H9 (cell line): Measurements from ENCODE around the gene SLC22A2. TPM values are rescaled to one million over a fixed set of nuclear protein-coding genes. Genes with fewer than 3 reads are reported as not detected.

ENCODE experiments used
- DNase-seq: peaks from one replicate; pipeline ENCODE4 v3.0.0-alpha.2; 2017
- H2AFZ ChIP-seq: one replicate; pipeline ENCODE4 v1.6.1; 2013; ENCODE audit warnings: mild to moderate bottlenecking, low read length, control low read depth, moderate library complexity
- H2AK5ac ChIP-seq: 2 replicates; pipeline ENCODE4 v1.6.1; 2013; ENCODE audit warnings: low read length, control low read depth, mixed read lengths; ENCODE audit not compliant: insufficient read length
- H2BK120ac ChIP-seq: one replicate; pipeline ENCODE4 v1.6.1; 2013; ENCODE audit warnings: low read depth, mild to moderate bottlenecking, low read length, control low read depth, inconsistent platforms; ENCODE audit not compliant: poor library complexity, severe bottlenecking
- H2BK12ac ChIP-seq: 2 replicates; pipeline ENCODE4 v1.6.1; 2013; ENCODE audit warnings: low read length, control low read depth, mixed read lengths, low read depth; ENCODE audit not compliant: insufficient read length
- H2BK15ac ChIP-seq: 2 replicates; pipeline ENCODE4 v1.6.1; 2013; ENCODE audit warnings: low read depth, low read length, control low read depth
- H2BK20ac ChIP-seq: one replicate; pipeline ENCODE4 v1.6.1; 2013; ENCODE audit warnings: low read depth, mild to moderate bottlenecking, low read length, control low read depth, inconsistent platforms; ENCODE audit not compliant: poor library complexity, severe bottlenecking
- H2BK5ac ChIP-seq: 2 replicates; pipeline ENCODE4 v1.6.1; 2013; ENCODE audit warnings: low read length, control low read depth, mixed read lengths; ENCODE audit not compliant: insufficient read length
- H3K14ac ChIP-seq: 2 replicates; pipeline ENCODE4 v1.6.1; 2013; ENCODE audit warnings: low read length, control low read depth; ENCODE audit not compliant: insufficient read depth
- H3K18ac ChIP-seq: 2 replicates; pipeline ENCODE4 v1.6.1; 2013; ENCODE audit warnings: low read depth, mild to moderate bottlenecking, mixed read lengths, low read length, control low read depth; ENCODE audit not compliant: insufficient read length
- H3K23ac ChIP-seq: 2 replicates; pipeline ENCODE4 v1.6.1; 2013; ENCODE audit warnings: low read length, control low read depth, mixed read lengths, low read depth; ENCODE audit not compliant: insufficient read length
- H3K23me2 ChIP-seq: 2 replicates; pipeline ENCODE4 v1.6.1; 2013; ENCODE audit warnings: low read depth, mild to moderate bottlenecking, mixed read lengths, low read length, control low read depth; ENCODE audit not compliant: insufficient read length, poor library complexity, severe bottlenecking
- H3K27ac ChIP-seq: 2 replicates; pipeline ENCODE4 v1.5.1; 2013; ENCODE audit warnings: low read length, control low read depth, mixed read lengths, low read depth; ENCODE audit not compliant: insufficient read length
- H3K27me3 ChIP-seq: 2 replicates; pipeline ENCODE4 v1.6.1; 2013; ENCODE audit warnings: low read length, control low read depth, inconsistent platforms; ENCODE audit not compliant: insufficient read depth
- H3K4ac ChIP-seq: 2 replicates; pipeline ENCODE4 v1.6.1; 2013; ENCODE audit warnings: low read depth, mild to moderate bottlenecking, control low read depth, inconsistent platforms, low read length, moderate library complexity
- H3K4me1 ChIP-seq: 2 replicates; pipeline ENCODE4 v1.6.1; 2013; ENCODE audit warnings: low read length, control low read depth, inconsistent platforms; ENCODE audit not compliant: insufficient read depth
- H3K4me2 ChIP-seq: 2 replicates; pipeline ENCODE4 v1.6.1; 2013; ENCODE audit warnings: low read length, control low read depth, mixed read lengths; ENCODE audit not compliant: insufficient read length, insufficient read depth
- H3K56ac ChIP-seq: 2 replicates; pipeline ENCODE4 v1.6.1; 2013; ENCODE audit warnings: low read depth, mild to moderate bottlenecking, mixed read lengths, low read length, control low read depth; ENCODE audit not compliant: insufficient read length
- H3K79me1 ChIP-seq: 2 replicates; pipeline ENCODE4 v1.6.1; 2013; ENCODE audit warnings: low read depth, mild to moderate bottlenecking, moderate library complexity, low read length, control low read depth, inconsistent platforms; ENCODE audit not compliant: insufficient read depth, poor library complexity, severe bottlenecking
- H3K79me2 ChIP-seq: 2 replicates; pipeline ENCODE4 v1.6.1; 2013; ENCODE audit warnings: low read length, control low read depth, inconsistent platforms; ENCODE audit not compliant: insufficient read depth
- H3K9ac ChIP-seq: 2 replicates; pipeline ENCODE4 v1.6.1; 2013; ENCODE audit warnings: low read length, control low read depth, mixed read lengths; ENCODE audit not compliant: insufficient read length; ENCODE audit errors: extremely low read depth
- H3K9me3 ChIP-seq: one replicate; pipeline ENCODE4 v1.6.1; 2013; ENCODE audit warnings: low read depth, low read length, inconsistent platforms; ENCODE audit not compliant: control insufficient read depth
- H3T11ph ChIP-seq: one replicate; pipeline ENCODE4 v1.6.1; 2013; ENCODE audit warnings: mild to moderate bottlenecking, low read length, control low read depth, inconsistent platforms
- H4K20me1 ChIP-seq: one replicate; pipeline ENCODE4 v1.6.1; 2013; ENCODE audit not compliant: control insufficient read depth, insufficient read length, insufficient read depth
- H4K5ac ChIP-seq: 2 replicates; pipeline ENCODE4 v1.6.1; 2013; ENCODE audit warnings: low read depth, mild to moderate bottlenecking, mixed read lengths, low read length, control low read depth; ENCODE audit not compliant: insufficient read length
- H4K8ac ChIP-seq: replicated peaks from 2 replicates; pipeline ENCODE4 v1.6.1; 2013; ENCODE audit warnings: low read length, control low read depth, mixed read lengths, low read depth; ENCODE audit not compliant: insufficient read length
- H4K91ac ChIP-seq: 2 replicates; pipeline ENCODE4 v1.6.1; 2013; ENCODE audit warnings: low read depth, mild to moderate bottlenecking, moderate library complexity, mixed read lengths, low read length, control low read depth; ENCODE audit not compliant: insufficient read length
- H3K27ac Mint-ChIP-seq, 3 experiments: 2 replicates in 2 of 3; 3 replicates in 1 of 3; pipeline ENCODE4 v1.8.0; 2020 to 2021; ENCODE audit warnings: mixed read lengths in 3 of 3, mild to moderate bottlenecking in 1 of 3, moderate library complexity in 1 of 3
- H3K27me3 Mint-ChIP-seq: 2 replicates; pipeline ENCODE4 v1.8.0; 2021; ENCODE audit warnings: low read depth, mild to moderate bottlenecking, moderate library complexity, mixed read lengths
- H3K36me3 Mint-ChIP-seq, 3 experiments: 2 replicates in 2 of 3; 3 replicates in 1 of 3; pipeline ENCODE4 v1.8.0; 2020 to 2021; ENCODE audit warnings: low read depth in 3 of 3, mixed read lengths in 3 of 3; ENCODE audit not compliant: insufficient read depth in 1 of 3
- H3K4me1 Mint-ChIP-seq, 2 experiments: 2 replicates each; pipeline ENCODE4 v1.8.0; 2020; ENCODE audit warnings: mixed read lengths in 2 of 2
- H3K4me3 Mint-ChIP-seq, 2 experiments: 2 replicates in 1 of 2; 3 replicates in 1 of 2; pipeline ENCODE4 v1.8.0; 2020 to 2021; ENCODE audit warnings: mild to moderate bottlenecking in 2 of 2, mixed read lengths in 2 of 2, moderate library complexity in 1 of 2
- H3K9me3 Mint-ChIP-seq, 2 experiments: 2 replicates in 1 of 2; 3 replicates in 1 of 2; pipeline ENCODE4 v1.8.0; 2020; ENCODE audit warnings: mild to moderate bottlenecking in 2 of 2, mixed read lengths in 2 of 2, moderate library complexity in 1 of 2
- WGBS: extraction: QIAGEN DNeasy Blood & Tissue Kit; methylation state at CpG from one replicate; pipeline ENCODE4 v1.1.7; 2013; ENCODE audit warnings: missing lambda C conversion rate, low lambda C conversion rate, mixed read lengths; ENCODE audit not compliant: insufficient read length; ENCODE audit errors: extremely low coverage; 5-methylcytosine and 5-hydroxymethylcytosine counted together
- total RNA-seq: library from RNA; stranded (reverse); gene quantifications from 2 replicates; pipeline ENCODE4 v1.2.1, GENCODE V29; 2021
- TF ChIP-seq, protein P1 (sequence below): fragments of 200-600 bp; sonication (generic); conservative IDR thresholded peaks from 3 replicates; pipeline ENCODE4 v1.8.0; 2021; ENCODE audit warnings: antibody characterized with exemption, mild to moderate bottlenecking

Gene SLC22A2
- total RNA-seq, 1 experiment from 2014 or later: 1.0 TPM

DNA sequence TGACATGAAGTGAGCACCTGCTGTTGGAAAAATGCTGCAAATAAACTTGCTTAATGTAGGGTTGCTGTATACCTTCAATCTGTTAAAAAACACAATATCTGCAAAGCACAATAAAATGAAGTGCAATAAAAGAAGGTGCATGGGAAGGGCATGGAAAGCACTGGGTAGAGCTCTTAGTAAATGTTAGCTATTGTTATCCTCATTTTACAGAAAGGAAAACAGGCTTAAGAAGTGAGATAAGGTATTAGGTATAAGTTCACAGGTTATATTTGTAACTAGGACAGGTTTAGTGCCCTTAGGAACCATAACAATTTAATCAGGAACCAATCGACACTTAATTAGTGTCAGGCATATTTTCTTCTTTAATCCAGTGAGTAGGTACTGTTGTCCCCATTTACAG lies 36.7 kb downstream of the SLC22A2 start:
- H3K9me3 ChIP-seq: no peaks in the 10 kb centered on the region
- no peaks in the 10 kb centered on the region for H4K20me1 ChIP-seq
- peaks cover 7% of the 10 kb centered on the region; the same call in 1 of the 2 replicates for H3K4me1 ChIP-seq
- Mint-ChIP-seq H3K27ac (peak overlapping the region in 1 of 3 experiments; percentile 56; a peak in 2 of 7 replicates), H3K4me1 (peaks cover 49 to 53% of the 10 kb centered on the region in 2 experiments), H3K36me3 (peaks cover 0 to 2% (median 0%) of the 10 kb centered on the region in 3 experiments; a peak in 1 of 7 replicates), H3K27me3 (no peaks in the 10 kb centered on the region), H3K9me3 (peaks cover 11 to 13% of the 10 kb centered on the region in 2 experiments), H3K4me3 (no peak overlapping the region)
- no peak overlapping the region for H3K56ac ChIP-seq
- no CpG with 5 or more reads among the region's 1 CpG for WGBS
- no peak for DNase-seq
- no peak overlapping the region for H3K4me2 ChIP-seq
- H3K14ac ChIP-seq: no peak overlapping the region
- H3T11ph ChIP-seq: no peak overlapping the region
- H2BK120ac ChIP-seq: no peak overlapping the region
- H3K4ac ChIP-seq: no peak overlapping the region
- no peak overlapping the region for H2BK20ac ChIP-seq
- H3K79me1 ChIP-seq: no peaks in the 10 kb centered on the region
- TF ChIP-seq, protein P1, sequence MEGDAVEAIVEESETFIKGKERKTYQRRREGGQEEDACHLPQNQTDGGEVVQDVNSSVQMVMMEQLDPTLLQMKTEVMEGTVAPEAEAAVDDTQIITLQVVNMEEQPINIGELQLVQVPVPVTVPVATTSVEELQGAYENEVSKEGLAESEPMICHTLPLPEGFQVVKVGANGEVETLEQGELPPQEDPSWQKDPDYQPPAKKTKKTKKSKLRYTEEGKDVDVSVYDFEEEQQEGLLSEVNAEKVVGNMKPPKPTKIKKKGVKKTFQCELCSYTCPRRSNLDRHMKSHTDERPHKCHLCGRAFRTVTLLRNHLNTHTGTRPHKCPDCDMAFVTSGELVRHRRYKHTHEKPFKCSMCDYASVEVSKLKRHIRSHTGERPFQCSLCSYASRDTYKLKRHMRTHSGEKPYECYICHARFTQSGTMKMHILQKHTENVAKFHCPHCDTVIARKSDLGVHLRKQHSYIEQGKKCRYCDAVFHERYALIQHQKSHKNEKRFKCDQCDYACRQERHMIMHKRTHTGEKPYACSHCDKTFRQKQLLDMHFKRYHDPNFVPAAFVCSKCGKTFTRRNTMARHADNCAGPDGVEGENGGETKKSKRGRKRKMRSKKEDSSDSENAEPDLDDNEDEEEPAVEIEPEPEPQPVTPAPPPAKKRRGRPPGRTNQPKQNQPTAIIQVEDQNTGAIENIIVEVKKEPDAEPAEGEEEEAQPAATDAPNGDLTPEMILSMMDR: no peak
- no peak overlapping the region for H2BK12ac ChIP-seq
- H3K23ac ChIP-seq: no peak overlapping the region
- no peak overlapping the region for H4K8ac ChIP-seq
- H3K79me2 ChIP-seq: no peaks in the 10 kb centered on the region
- H2BK5ac ChIP-seq: no peak overlapping the region
- H3K23me2 ChIP-seq: no peaks in the 10 kb centered on the region
- no peak overlapping the region for H2AFZ ChIP-seq
- H3K27me3 ChIP-seq: no peaks in the 10 kb centered on the region
- no peak overlapping the region for H2AK5ac ChIP-seq
- no peak overlapping the region for H3K18ac ChIP-seq
- H3K9ac ChIP-seq: no peak overlapping the region
- H4K5ac ChIP-seq: no peak overlapping the region
- no peak overlapping the region for H4K91ac ChIP-seq
- H2BK15ac ChIP-seq: no peak overlapping the region
- H3K27ac ChIP-seq: no peak overlapping the region
